Cardiac fibroblast (primary cell): ENCODE data around the gene ARHGEF11.

Source experiments
- DNase-seq, 2 donors: peaks; one replicate each; pipeline versions ENCODE4 v3.0.0 to v3.0.0-alpha.2; 2010; ENCODE audit warnings: low read depth in 2 of 2
- H3K4me3 ChIP-seq, 2 donors: replicated peaks in 1 of 2; 1 replicate in 1 of 2; 2 replicates in 1 of 2; pipeline ENCODE4 v1.5.1; 2011; ENCODE audit warnings: low read depth in 2 of 2, low read length in 2 of 2, mild to moderate bottlenecking in 2 of 2, moderate library complexity in 1 of 2
- TF ChIP-seq, protein P1 (sequence below): IDR thresholded peaks from one replicate; pipeline ENCODE4 v1.5.1; 2011; ENCODE audit warnings: low read depth, mild to moderate bottlenecking, low read length, inconsistent platforms

Gene ARHGEF11

GRCh38 chr1:157025856-157026255 is 19.7 kb downstream of the ARHGEF11 start:
- TF ChIP-seq, protein P1, sequence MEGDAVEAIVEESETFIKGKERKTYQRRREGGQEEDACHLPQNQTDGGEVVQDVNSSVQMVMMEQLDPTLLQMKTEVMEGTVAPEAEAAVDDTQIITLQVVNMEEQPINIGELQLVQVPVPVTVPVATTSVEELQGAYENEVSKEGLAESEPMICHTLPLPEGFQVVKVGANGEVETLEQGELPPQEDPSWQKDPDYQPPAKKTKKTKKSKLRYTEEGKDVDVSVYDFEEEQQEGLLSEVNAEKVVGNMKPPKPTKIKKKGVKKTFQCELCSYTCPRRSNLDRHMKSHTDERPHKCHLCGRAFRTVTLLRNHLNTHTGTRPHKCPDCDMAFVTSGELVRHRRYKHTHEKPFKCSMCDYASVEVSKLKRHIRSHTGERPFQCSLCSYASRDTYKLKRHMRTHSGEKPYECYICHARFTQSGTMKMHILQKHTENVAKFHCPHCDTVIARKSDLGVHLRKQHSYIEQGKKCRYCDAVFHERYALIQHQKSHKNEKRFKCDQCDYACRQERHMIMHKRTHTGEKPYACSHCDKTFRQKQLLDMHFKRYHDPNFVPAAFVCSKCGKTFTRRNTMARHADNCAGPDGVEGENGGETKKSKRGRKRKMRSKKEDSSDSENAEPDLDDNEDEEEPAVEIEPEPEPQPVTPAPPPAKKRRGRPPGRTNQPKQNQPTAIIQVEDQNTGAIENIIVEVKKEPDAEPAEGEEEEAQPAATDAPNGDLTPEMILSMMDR = no peak
- H3K4me3 ChIP-seq = no peak overlapping the region
- DNase-seq = peak; percentile 45 to 66

GRCh38 chr1:157025385-157025784 is 20.2 kb downstream of the ARHGEF11 start:
- DNase-seq = no peak
- TF ChIP-seq, protein P1 = no peak
- no peak overlapping the region for H3K4me3 ChIP-seq

- no peak overlapping the region for H3K4me3 ChIP-seq
- TF ChIP-seq, protein P1 = no peak
These were observed 23.9 kb downstream of the ARHGEF11 start for GRCh38 chr1:157021688-157022087.

GRCh38 chr1:157019457-157019856 is 26.1 kb downstream of the ARHGEF11 start:
- H3K4me3 ChIP-seq = no peak overlapping the region
- TF ChIP-seq, protein P1 = no peak
- DNase-seq = no peak

More at GRCh38 chr1:157021688-157022087, 23.9 kb downstream of the ARHGEF11 start:
- DNase-seq = no peak

DNA sequence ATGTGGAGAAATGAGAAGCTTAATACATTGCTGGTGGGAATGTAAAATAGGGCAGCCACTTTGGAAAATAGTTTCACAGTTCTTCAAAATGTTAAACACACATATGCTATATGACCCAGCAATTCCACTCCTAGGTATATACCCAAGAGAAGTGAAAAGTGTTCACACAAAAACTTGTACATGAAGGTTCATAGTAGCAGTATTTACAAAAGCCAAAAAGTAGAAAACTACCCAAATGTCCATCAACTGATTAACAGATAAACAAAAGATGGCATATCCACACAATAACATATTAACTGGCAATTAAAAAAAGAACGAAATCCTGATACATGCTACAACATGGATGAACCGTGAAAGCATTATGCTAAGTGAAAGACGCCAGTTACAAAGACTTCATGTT is 33.7 kb downstream of the ARHGEF11 start:
- DNase-seq = no peak
- H3K4me3 ChIP-seq = no peak overlapping the region
- TF ChIP-seq, protein P1 = no peak

DNA sequence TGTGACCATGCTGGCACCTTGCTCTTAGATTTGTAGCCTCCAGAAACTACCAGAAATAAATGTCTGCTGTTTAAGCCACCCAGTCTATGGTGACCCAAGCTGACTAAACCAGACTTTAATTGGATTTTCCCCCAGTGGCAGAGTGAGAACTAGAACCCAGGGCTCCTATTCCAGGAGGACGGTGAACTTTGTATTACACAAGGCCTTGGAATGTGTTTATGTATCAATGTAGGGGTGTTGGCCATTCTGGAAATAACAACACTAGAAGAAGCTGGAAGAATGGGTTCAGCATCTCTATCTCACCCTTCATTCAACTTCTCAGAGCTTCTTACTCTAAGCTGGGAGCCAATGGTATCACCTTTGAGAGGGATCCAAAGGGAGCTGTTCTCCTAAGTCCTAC is 37.0 kb downstream of the ARHGEF11 start:
- H3K4me3 ChIP-seq = no peak overlapping the region
- peak in 1 of 2 donors; percentile 20 for DNase-seq
- TF ChIP-seq, protein P1 = no peak

DNA sequence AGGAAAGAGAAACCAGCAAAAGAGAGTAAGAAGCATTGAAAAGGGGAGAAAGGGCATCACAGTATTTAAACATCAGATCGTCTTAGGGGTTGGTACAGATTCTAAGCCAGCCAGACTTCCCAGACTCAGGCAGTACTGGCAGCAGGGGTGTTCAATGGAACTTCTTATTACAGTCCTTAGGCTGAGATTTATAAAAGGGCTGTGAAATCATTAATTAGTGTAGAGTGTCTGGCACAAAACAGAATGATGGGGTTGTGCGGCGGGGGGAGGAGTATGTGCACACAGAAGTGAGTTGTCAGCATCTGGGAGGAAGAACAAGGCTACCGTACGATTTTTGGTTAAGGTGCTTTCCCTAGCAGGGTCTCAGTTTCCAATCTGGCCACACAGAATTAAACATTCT is 38.2 kb downstream of the ARHGEF11 start:
- TF ChIP-seq, protein P1 = no peak
- DNase-seq = no peak
- no peak overlapping the region for H3K4me3 ChIP-seq
